Measurements from ENCODE around the gene STUM.

DNA sequence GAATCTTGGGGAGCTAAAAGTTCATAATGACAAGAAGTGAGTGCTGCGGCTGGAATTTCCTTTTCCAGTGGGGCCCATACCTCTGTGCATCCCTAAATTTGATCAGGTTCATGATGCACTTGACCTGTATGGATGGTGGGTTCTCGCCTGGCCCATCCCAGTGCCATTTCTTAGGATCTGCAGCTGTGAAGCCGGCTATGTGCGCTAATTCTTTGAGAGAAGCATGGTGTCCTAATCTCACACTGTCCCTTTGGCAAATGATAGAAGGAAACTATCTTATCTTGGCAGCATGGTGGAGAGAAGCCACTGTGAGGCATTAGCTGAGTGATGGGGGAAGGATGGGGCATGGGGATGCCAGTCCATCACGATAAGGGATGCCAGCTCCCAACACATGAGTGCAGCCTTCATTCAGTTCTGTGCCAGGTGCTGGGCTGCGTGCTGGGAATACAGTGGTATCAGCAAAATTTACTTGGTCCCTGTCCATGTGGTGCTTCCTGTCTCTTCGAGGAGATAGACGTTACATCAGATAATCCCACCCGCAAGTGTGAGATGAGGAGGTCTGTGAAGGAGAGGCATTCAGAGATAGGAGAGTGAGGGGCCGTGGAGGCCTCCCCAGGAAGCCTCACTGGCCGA lies 30.5 kb downstream of the STUM start:
- TF ChIP-seq, protein P1, sequence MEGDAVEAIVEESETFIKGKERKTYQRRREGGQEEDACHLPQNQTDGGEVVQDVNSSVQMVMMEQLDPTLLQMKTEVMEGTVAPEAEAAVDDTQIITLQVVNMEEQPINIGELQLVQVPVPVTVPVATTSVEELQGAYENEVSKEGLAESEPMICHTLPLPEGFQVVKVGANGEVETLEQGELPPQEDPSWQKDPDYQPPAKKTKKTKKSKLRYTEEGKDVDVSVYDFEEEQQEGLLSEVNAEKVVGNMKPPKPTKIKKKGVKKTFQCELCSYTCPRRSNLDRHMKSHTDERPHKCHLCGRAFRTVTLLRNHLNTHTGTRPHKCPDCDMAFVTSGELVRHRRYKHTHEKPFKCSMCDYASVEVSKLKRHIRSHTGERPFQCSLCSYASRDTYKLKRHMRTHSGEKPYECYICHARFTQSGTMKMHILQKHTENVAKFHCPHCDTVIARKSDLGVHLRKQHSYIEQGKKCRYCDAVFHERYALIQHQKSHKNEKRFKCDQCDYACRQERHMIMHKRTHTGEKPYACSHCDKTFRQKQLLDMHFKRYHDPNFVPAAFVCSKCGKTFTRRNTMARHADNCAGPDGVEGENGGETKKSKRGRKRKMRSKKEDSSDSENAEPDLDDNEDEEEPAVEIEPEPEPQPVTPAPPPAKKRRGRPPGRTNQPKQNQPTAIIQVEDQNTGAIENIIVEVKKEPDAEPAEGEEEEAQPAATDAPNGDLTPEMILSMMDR (conservative IDR thresholded peaks at IDR 0.05 in 1 of 2, IDR thresholded peaks at IDR 0.05 in 1 of 2; ENCODE audit: low read depth in 1 of 2, low read length in 2 of 2) = no peak
- no peak for TF ChIP-seq EZH2 (IDR thresholded peaks at IDR 0.05; ENCODE audit: low read length, missing control alignments)

Measured in fibroblast of lung (primary cell).